Mucosa of rectum (tissue), 2 donors: ENCODE measurements around the gene ALCAM.

Experiments used
- H3K27ac ChIP-seq, 2 donors: one replicate each; pipeline ENCODE4 v1.7.0; 2013; ENCODE audit warnings: inconsistent platforms in 2 of 2, low read depth in 2 of 2, low read length in 2 of 2
- H3K27me3 ChIP-seq, 2 donors: one replicate each; pipeline ENCODE4 v1.7.0; 2013; ENCODE audit warnings: low read length in 2 of 2; ENCODE audit not compliant: control insufficient read depth in 2 of 2, insufficient read depth in 2 of 2
- H3K36me3 ChIP-seq, 2 donors: one replicate each; pipeline ENCODE4 v1.7.0; 2013; ENCODE audit warnings: low read length in 2 of 2; ENCODE audit not compliant: control insufficient read depth in 2 of 2, insufficient read depth in 2 of 2
- H3K4me1 ChIP-seq, 2 donors: one replicate each; pipeline ENCODE4 v1.7.0; 2013; ENCODE audit warnings: low read length in 2 of 2, mild to moderate bottlenecking in 1 of 2; ENCODE audit not compliant: control insufficient read depth in 2 of 2, insufficient read depth in 2 of 2
- H3K4me3 ChIP-seq, 2 donors: one replicate each; pipeline ENCODE4 v1.7.0; 2013; ENCODE audit warnings: low read length in 2 of 2
- H3K9ac ChIP-seq, 2 donors: one replicate each; pipeline ENCODE4 v1.7.0; 2013; ENCODE audit warnings: low read length in 2 of 2, low read depth in 1 of 2, mild to moderate bottlenecking in 1 of 2
- H3K9me3 ChIP-seq, 2 donors: one replicate each; pipeline ENCODE4 v1.7.0; 2013; ENCODE audit warnings: low read length in 2 of 2; ENCODE audit not compliant: control insufficient read depth in 2 of 2
- donor health status: healthy.
- donor health status: Normal muscosa, but diverticular disease.

ALCAM gene

GRCh38 chr3:105343991-105344390 is 22.7 kb upstream of the ALCAM start:
- Histone ChIP-seq H3K27ac (no peak overlapping the region), H3K9ac (no peak overlapping the region)

GRCh38 chr3:105345156-105345555 is 21.6 kb upstream of the ALCAM start:
- no peaks in the 10 kb centered on the region for H3K36me3 ChIP-seq
- H3K4me1 ChIP-seq = no peaks in the 10 kb centered on the region
- H3K27ac ChIP-seq = no peak overlapping the region
- H3K9me3 ChIP-seq = no peaks in the 10 kb centered on the region
- H3K27me3 ChIP-seq = no peaks in the 10 kb centered on the region
- H3K4me3 ChIP-seq = no peak overlapping the region
- no peak overlapping the region for H3K9ac ChIP-seq

More at GRCh38 chr3:105343991-105344390, 22.7 kb upstream of the ALCAM start:
- H3K36me3 ChIP-seq = no peaks in the 10 kb centered on the region
- no peaks in the 10 kb centered on the region for H3K27me3 ChIP-seq
- no peak overlapping the region for H3K4me3 ChIP-seq
- no peaks in the 10 kb centered on the region for H3K4me1 ChIP-seq
- H3K9me3 ChIP-seq = no peaks in the 10 kb centered on the region

GRCh38 chr3:105347625-105348302 is 18.9 kb upstream of the ALCAM start:
- no peaks in the 10 kb centered on the region for H3K4me1 ChIP-seq
- no peaks in the 10 kb centered on the region for H3K27me3 ChIP-seq
- no peak overlapping the region for H3K4me3 ChIP-seq
- no peaks in the 10 kb centered on the region for H3K36me3 ChIP-seq
- no peak overlapping the region for H3K9ac ChIP-seq
- no peak overlapping the region for H3K27ac ChIP-seq
- H3K9me3 ChIP-seq = no peaks in the 10 kb centered on the region

- Histone ChIP-seq H3K27me3 (no peaks in the 10 kb centered on the region), H3K9me3 (no peaks in the 10 kb centered on the region), H3K9ac (no peak overlapping the region), H3K36me3 (no peaks in the 10 kb centered on the region), H3K27ac (no peak overlapping the region), H3K4me1 (no peaks in the 10 kb centered on the region), H3K4me3 (no peak overlapping the region)
Measured at GRCh38 chr3:105348307-105348706, 18.4 kb upstream of the ALCAM start.

- H3K27me3 ChIP-seq = peaks cover 0 to 5% of the 10 kb centered on the region in 2 donors
- no peaks in the 10 kb centered on the region for H3K4me1 ChIP-seq
- no peak overlapping the region for H3K27ac ChIP-seq
- H3K4me3 ChIP-seq = no peak overlapping the region
- H3K9me3 ChIP-seq = no peaks in the 10 kb centered on the region
- H3K9ac ChIP-seq = no peak overlapping the region
- no peaks in the 10 kb centered on the region for H3K36me3 ChIP-seq
Measured at GRCh38 chr3:105349684-105350387, 16.9 kb upstream of the ALCAM start.

GRCh38 chr3:105351821-105352220 is 14.9 kb upstream of the ALCAM start:
- no peaks in the 10 kb centered on the region for H3K9me3 ChIP-seq
- no peaks in the 10 kb centered on the region for H3K36me3 ChIP-seq
- peaks cover 0 to 5% of the 10 kb centered on the region in 2 donors for H3K27me3 ChIP-seq
- no peak overlapping the region for H3K27ac ChIP-seq
- H3K4me3 ChIP-seq = no peak overlapping the region
- no peaks in the 10 kb centered on the region for H3K4me1 ChIP-seq
- no peak overlapping the region for H3K9ac ChIP-seq

- no peak overlapping the region for H3K4me3 ChIP-seq
- no peak overlapping the region for H3K27ac ChIP-seq
- no peak overlapping the region for H3K9ac ChIP-seq
- peaks cover 0 to 5% of the 10 kb centered on the region in 2 donors for H3K27me3 ChIP-seq
- H3K9me3 ChIP-seq = no peaks in the 10 kb centered on the region
- no peaks in the 10 kb centered on the region for H3K36me3 ChIP-seq
- no peaks in the 10 kb centered on the region for H3K4me1 ChIP-seq
Measured at GRCh38 chr3:105352976-105353375, 13.7 kb upstream of the ALCAM start.

- Histone ChIP-seq H3K27me3 (peaks cover 0 to 5% of the 10 kb centered on the region in 2 donors), H3K9ac (peak overlapping the region in 1 of 2 donors; percentile 7), H3K9me3 (no peaks in the 10 kb centered on the region), H3K36me3 (no peaks in the 10 kb centered on the region), H3K27ac (no peak overlapping the region), H3K4me3 (peak overlapping the region in 1 of 2 donors; percentile 49), H3K4me1 (no peaks in the 10 kb centered on the region)
Measured at GRCh38 chr3:105353485-105354161, 13.1 kb upstream of the ALCAM start.

GRCh38 chr3:105354429-105354828 is 12.3 kb upstream of the ALCAM start:
- Histone ChIP-seq H3K4me3 (no peak overlapping the region), H3K36me3 (no peaks in the 10 kb centered on the region), H3K9me3 (no peaks in the 10 kb centered on the region), H3K27me3 (peaks cover 0 to 5% of the 10 kb centered on the region in 2 donors), H3K27ac (no peak overlapping the region), H3K4me1 (no peaks in the 10 kb centered on the region), H3K9ac (no peak overlapping the region)

- Histone ChIP-seq H3K36me3 (no peaks in the 10 kb centered on the region), H3K4me1 (no peaks in the 10 kb centered on the region), H3K4me3 (no peak overlapping the region), H3K9me3 (no peaks in the 10 kb centered on the region), H3K27me3 (peaks cover 0 to 5% of the 10 kb centered on the region in 2 donors), H3K9ac (no peak overlapping the region), H3K27ac (no peak overlapping the region)
Measured at GRCh38 chr3:105355408-105356061, 11.2 kb upstream of the ALCAM start.
